ENCODE data around the gene DPF3. TPM values are rescaled to one million over a fixed set of nuclear protein-coding genes. Genes with fewer than 3 reads are reported as not detected.

The DPF3 gene
- total RNA-seq, 1 experiment from 2014 or later = 1.9 TPM

DNA sequence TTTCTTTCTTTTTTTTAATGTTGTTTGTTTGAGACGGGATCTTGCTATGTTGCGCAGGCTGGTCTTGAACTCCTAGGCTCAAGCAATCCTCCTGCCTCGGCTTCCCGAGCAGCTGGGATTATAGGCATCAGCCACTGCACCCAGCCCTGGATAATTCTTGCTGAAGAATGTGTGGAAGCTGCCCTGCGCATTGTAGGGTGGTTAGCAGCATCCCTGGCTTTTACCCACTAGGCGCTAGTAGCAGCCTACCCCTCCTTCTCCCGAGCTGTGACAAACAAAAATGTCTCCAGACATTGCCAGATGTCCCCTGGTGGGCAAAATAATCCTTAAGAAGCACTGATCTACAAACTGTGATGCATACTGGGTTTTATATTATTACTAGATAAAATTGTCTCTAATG, 39.0 kb upstream of the DPF3 start:
- Mint-ChIP-seq H3K27me3 (ENCODE audit: insufficient read depth, unreplicated experiment) (no peaks in the 10 kb centered on the region), H3K4me3 (ENCODE audit: unreplicated experiment) (no peak overlapping the region), H3K9me3 (ENCODE audit: unreplicated experiment) (no peaks in the 10 kb centered on the region), H3K36me3 (ENCODE audit: insufficient read depth, unreplicated experiment) (peaks cover 6% of the 10 kb centered on the region), H3K4me1 (ENCODE audit: insufficient read depth, unreplicated experiment) (no peaks in the 10 kb centered on the region), H3K27ac (ENCODE audit: low read depth, unreplicated experiment) (peak overlapping the region; percentile 43)
- BruUV-seq (replicated peaks) = no TSS peak
- no peak for DNase-seq (ENCODE audit: unreplicated experiment)
- ChIA-PET CTCF (no interaction called here), POLR2A (no interaction called here)
- TF ChIP-seq, protein P1, sequence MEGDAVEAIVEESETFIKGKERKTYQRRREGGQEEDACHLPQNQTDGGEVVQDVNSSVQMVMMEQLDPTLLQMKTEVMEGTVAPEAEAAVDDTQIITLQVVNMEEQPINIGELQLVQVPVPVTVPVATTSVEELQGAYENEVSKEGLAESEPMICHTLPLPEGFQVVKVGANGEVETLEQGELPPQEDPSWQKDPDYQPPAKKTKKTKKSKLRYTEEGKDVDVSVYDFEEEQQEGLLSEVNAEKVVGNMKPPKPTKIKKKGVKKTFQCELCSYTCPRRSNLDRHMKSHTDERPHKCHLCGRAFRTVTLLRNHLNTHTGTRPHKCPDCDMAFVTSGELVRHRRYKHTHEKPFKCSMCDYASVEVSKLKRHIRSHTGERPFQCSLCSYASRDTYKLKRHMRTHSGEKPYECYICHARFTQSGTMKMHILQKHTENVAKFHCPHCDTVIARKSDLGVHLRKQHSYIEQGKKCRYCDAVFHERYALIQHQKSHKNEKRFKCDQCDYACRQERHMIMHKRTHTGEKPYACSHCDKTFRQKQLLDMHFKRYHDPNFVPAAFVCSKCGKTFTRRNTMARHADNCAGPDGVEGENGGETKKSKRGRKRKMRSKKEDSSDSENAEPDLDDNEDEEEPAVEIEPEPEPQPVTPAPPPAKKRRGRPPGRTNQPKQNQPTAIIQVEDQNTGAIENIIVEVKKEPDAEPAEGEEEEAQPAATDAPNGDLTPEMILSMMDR (IDR thresholded peaks at IDR 0.05; ENCODE audit: unreplicated experiment) = no peak
- intact Hi-C loops (cut with micrococcal nuclease) = no loop called here

DNA sequence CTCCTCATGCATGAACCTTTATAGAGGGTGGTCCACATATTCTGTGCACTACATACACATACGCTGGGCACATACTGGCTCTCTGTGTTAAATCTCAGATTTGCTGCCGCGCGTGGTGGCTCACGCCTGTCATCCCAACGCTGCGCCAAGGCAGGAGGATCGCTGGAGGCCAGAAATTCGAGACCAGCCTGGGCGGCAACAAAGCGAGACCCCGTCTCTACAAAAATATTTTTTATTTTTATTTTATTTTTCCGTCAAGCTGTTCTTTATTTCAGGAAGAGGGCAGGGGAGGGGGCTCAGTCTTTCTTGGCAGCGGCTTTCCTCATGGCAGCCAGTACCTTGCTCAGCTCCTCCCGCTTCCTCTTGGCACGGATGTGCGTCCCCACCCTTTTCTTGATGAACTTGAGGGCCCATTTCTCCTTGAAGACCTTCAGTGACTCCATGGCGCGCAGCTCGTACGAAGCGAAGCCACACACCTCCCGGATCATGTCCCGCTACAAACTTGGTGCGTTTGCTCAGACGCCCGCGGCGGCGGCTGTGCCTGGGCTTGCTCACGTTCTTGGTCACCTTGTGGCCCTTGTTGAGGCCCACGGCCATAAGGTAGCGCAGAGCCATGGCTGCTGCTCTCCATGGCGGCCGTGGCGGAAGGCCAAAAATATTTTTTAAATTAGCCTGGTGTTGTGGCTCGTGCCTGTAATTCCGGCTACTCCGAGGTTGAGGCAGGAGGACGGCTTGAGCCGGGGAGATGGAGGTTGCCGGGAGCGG, 35.6 kb upstream of the DPF3 start:
- POLR2A ChIA-PET = interaction anchor here (0.6 to 0.7 kb wide), 2 partner anchors 9 to 12 kb away, joined by 3 read pairs; no protein-coding TSS in a partner anchor
- no TSS peak for BruUV-seq (replicated peaks)
- intact Hi-C loops (cut with micrococcal nuclease) = no loop called here
- Mint-ChIP-seq H3K27ac (ENCODE audit: low read depth, unreplicated experiment) (no peak overlapping the region), H3K36me3 (ENCODE audit: insufficient read depth, unreplicated experiment) (peaks cover 6% of the 10 kb centered on the region), H3K4me1 (ENCODE audit: insufficient read depth, unreplicated experiment) (no peaks in the 10 kb centered on the region), H3K9me3 (ENCODE audit: unreplicated experiment) (no peaks in the 10 kb centered on the region), H3K4me3 (ENCODE audit: unreplicated experiment) (no peak overlapping the region), H3K27me3 (ENCODE audit: insufficient read depth, unreplicated experiment) (no peaks in the 10 kb centered on the region)
- TF ChIP-seq, protein P1 (IDR thresholded peaks at IDR 0.05; ENCODE audit: unreplicated experiment) = no peak
- DNase-seq (ENCODE audit: unreplicated experiment) = no peak
- CTCF ChIA-PET = interaction anchor here (0.5 to 0.6 kb wide), 2 partner anchors 20 to 425 kb away, joined by 3 read pairs; no protein-coding TSS in a partner anchor

DNA sequence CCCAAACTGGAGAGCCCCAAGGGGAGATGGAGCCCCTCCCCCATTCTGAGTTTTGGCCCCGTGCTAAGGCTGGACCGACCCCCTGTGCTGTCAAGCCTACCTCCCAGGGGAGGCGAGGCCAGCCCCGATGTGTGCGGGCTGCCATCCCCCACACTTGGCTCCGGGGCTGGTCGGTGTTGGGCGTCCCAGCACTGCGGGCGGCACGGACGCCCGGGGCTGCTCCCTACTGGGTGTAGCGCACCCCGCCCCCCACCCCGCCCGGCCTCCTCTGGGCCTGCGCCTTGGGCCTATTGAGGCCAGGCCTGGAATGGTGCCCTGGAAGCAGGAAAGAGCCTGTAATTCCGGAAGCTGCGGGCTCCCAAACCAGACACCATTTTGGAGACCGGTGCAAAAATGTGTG, 35.0 kb upstream of the DPF3 start:
- ChIA-PET CTCF (interaction anchor here (0.5 kb wide), 1 partner anchor 425 kb away, joined by 3 read pairs; no protein-coding TSS in a partner anchor), POLR2A (interaction anchor here (0.6 to 0.7 kb wide), 2 partner anchors 9 to 13 kb away, joined by 3 read pairs; no protein-coding TSS in a partner anchor)
- no TSS peak for BruUV-seq (replicated peaks)
- intact Hi-C loops (cut with micrococcal nuclease) = no loop called here
- Mint-ChIP-seq H3K36me3 (ENCODE audit: insufficient read depth, unreplicated experiment) (peaks cover 6% of the 10 kb centered on the region), H3K27ac (ENCODE audit: low read depth, unreplicated experiment) (no peak overlapping the region), H3K9me3 (ENCODE audit: unreplicated experiment) (no peaks in the 10 kb centered on the region), H3K27me3 (ENCODE audit: insufficient read depth, unreplicated experiment) (no peaks in the 10 kb centered on the region), H3K4me3 (ENCODE audit: unreplicated experiment) (no peak overlapping the region), H3K4me1 (ENCODE audit: insufficient read depth, unreplicated experiment) (no peaks in the 10 kb centered on the region)
- TF ChIP-seq, protein P1 (IDR thresholded peaks at IDR 0.05; ENCODE audit: unreplicated experiment) = no peak
- no peak for DNase-seq (ENCODE audit: unreplicated experiment)

DNA sequence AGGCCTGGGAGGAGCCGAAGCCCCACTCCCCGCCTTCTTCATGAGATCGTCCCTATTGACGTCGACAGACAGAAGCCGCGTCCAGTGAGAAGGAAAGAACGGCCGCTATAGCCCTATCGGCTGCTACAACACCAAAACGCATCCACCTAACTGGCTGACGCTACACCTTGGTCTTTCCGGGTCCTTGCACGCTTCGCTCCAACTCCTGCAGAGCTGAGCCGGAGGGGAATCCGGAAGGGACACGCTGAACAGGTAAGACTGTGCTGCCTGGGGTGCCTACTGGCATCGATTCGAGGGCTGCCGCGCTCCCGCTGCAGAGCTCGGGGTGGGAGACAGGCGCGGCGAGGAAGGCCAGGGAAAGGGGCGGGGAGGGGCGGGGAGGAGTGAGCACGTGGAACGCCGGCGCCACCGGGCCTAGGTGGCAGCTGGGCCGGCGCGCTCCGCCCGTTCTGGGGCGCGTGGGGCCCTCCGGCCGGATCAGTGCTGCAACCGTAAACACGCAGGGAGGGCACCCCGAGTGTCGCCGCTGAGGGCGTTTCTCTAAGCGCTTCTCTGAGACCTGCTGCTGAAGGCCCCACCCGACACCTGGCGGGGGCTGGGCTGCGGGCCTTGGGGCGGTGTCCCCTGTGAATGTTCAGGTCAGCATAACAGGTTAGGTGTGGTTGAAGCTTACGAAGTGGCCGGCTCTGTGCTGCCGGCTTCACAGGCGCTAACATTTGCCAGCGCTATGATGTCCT, 32.6 kb upstream of the DPF3 start, which contains the start of gene DCAF4:
DCAF4 (plus strand) TSS at position 173 of the 737 bp plus-strand sequence. CDS start 11,515 bp downstream, outside the sequence.
- ChIA-PET POLR2A (interaction anchor here (0.6 to 3.1 kb wide), 12 partner anchors 10 to 412 kb away, joined by 3 to 12 read pairs (median 4); partner anchors contain the start of genes DPF3, RBM25 and ZFYVE1), CTCF (interaction anchor here (1.9 kb wide), 1 partner anchor 22 kb away, joined by 7 read pairs; no protein-coding TSS in a partner anchor)
- Mint-ChIP-seq H3K4me3 (ENCODE audit: unreplicated experiment) (peak within 1 kb of the TSS; percentile 90), H3K27ac (ENCODE audit: low read depth, unreplicated experiment) (peak within 1 kb of the TSS; percentile 96), H3K36me3 (ENCODE audit: insufficient read depth, unreplicated experiment) (peaks cover 6% of the 10 kb centered on the region), H3K27me3 (ENCODE audit: insufficient read depth, unreplicated experiment) (no peaks in the 10 kb centered on the region), H3K9me3 (ENCODE audit: unreplicated experiment) (no peaks in the 10 kb centered on the region), H3K4me1 (ENCODE audit: insufficient read depth, unreplicated experiment) (no peaks in the 10 kb centered on the region)
- intact Hi-C loops (cut with micrococcal nuclease) = no loop called here
- TF ChIP-seq, protein P1 (IDR thresholded peaks at IDR 0.05; ENCODE audit: unreplicated experiment) = no peak
- BruUV-seq (replicated peaks) = no TSS peak
- peak; percentile 99 for DNase-seq (ENCODE audit: unreplicated experiment)
